Right lung (tissue), 5 donors: ENCODE measurements around the gene LGI1. TPM values are rescaled to one million over a fixed set of nuclear protein-coding genes. Genes with fewer than 3 reads are reported as not detected.

ENCODE experiments used
- DNase-seq, 2 donors: peaks; one replicate each; pipeline ENCODE4 v3.0.0-alpha.2; 2013
- polyA plus RNA-seq, 5 donors: library from polyadenylated mRNA; unstranded; fragments of 120-200 nt; gene quantifications; one replicate each; pipeline versions ENCODE4 v1.2.1 to v1.2.3, GENCODE V29; 2013; ENCODE audit warnings: inconsistent platforms in 1 of 5, low replicate concordance in 1 of 5; ENCODE audit not compliant: insufficient read length in 5 of 5, insufficient read depth in 1 of 5

LGI1 gene
- polyA plus RNA-seq, 5 donors, result 0.04 to 0.85 (median 0.14) TPM; not detected in 2

GRCh38 chr10:93755443-93756116 lies 2.2 kb upstream of the LGI1 start:
- DNase-seq, result no peak

- no peak for DNase-seq
Observed at GRCh38 chr10:93756118-93756517, 1.6 kb upstream of the LGI1 start.

- DNase-seq, result no peak
Observed at GRCh38 chr10:93757136-93757535, 600 bp upstream of the LGI1 start.

GRCh38 chr10:93758508-93758885 lies 761 bp downstream of the LGI1 start:
- DNase-seq, result no peak

GRCh38 chr10:93758891-93759410 lies 1.2 kb downstream of the LGI1 start:
- DNase-seq, result no peak

GRCh38 chr10:93760490-93760889 lies 2.8 kb downstream of the LGI1 start:
- no peak for DNase-seq

- DNase-seq, result no peak
Observed at GRCh38 chr10:93762979-93763391, 5.2 kb downstream of the LGI1 start.

GRCh38 chr10:93766918-93767317 lies 9.2 kb downstream of the LGI1 start:
- no peak for DNase-seq

- DNase-seq, result no peak
Observed at GRCh38 chr10:93767724-93768399, 10.1 kb downstream of the LGI1 start.

- DNase-seq, result no peak
Observed at GRCh38 chr10:93768892-93769291, 11.2 kb downstream of the LGI1 start.

GRCh38 chr10:93771354-93771753 lies 13.6 kb downstream of the LGI1 start:
- no peak for DNase-seq

- no peak for DNase-seq
Observed at GRCh38 chr10:93773120-93773519, 15.4 kb downstream of the LGI1 start.

- no peak for DNase-seq
Observed at GRCh38 chr10:93773705-93774104, 16.0 kb downstream of the LGI1 start.

- DNase-seq, result no peak
Observed at GRCh38 chr10:93775356-93775755, 17.6 kb downstream of the LGI1 start.

GRCh38 chr10:93777092-93777491 lies 19.4 kb downstream of the LGI1 start:
- DNase-seq, result no peak

GRCh38 chr10:93784059-93784458 lies 26.3 kb downstream of the LGI1 start:
- DNase-seq, result no peak

- no peak for DNase-seq
Observed at GRCh38 chr10:93788413-93789208, 30.9 kb downstream of the LGI1 start.

- DNase-seq, result no peak
Observed at GRCh38 chr10:93790439-93790838, 32.7 kb downstream of the LGI1 start.

- DNase-seq, result no peak
Observed at GRCh38 chr10:93796167-93796566, 38.4 kb downstream of the LGI1 start.

- no peak for DNase-seq
Observed at GRCh38 chr10:93797825-93798224, 40.1 kb downstream of the LGI1 start.

- no peak for DNase-seq
Observed at GRCh38 chr10:93799155-93799708, 41.5 kb downstream of the LGI1 start.

GRCh38 chr10:93804200-93804599 lies 46.5 kb downstream of the LGI1 start:
- no peak for DNase-seq
